ENCODE data around the gene FAM186B. TPM values are rescaled to one million over a fixed set of nuclear protein-coding genes. Genes with fewer than 3 reads are reported as not detected.
"Not testable (repeated sequence)": the region's sequence is repeated elsewhere in the genome, so short reads cannot be mapped to it uniquely, and the experiment has no call there.

Gene FAM186B
- polyA plus RNA-seq, result not detected

- not testable (repeated sequence) for H3K9me3 Mint-ChIP-seq; H3K36me3 Mint-ChIP-seq; H3K27me3 Mint-ChIP-seq (ENCODE audit: low read depth in 3 of 3); H3K4me3 Mint-ChIP-seq; H3K4me1 Mint-ChIP-seq; DNase-seq
- H3K27ac Mint-ChIP-seq, result peak within 1 kb of the TSS in 1 of 6 donors; percentile 67
Measured at GRCh38 chr12:49605539-49605938, at the start of gene FAM186B. Gene FAM186B (minus strand): TSS chr12:49605639. CDS start chr12:49605477, 162 bp downstream.

- no peaks in the 10 kb centered on the region for H3K9me3 Mint-ChIP-seq
- H3K27ac Mint-ChIP-seq, result peak overlapping the region in 1 of 6 donors; percentile 25
- peaks cover 0 to 6% of the 10 kb centered on the region in 2 donors for H3K4me1 Mint-ChIP-seq
- no peak overlapping the region for H3K4me3 Mint-ChIP-seq
- H3K36me3 Mint-ChIP-seq, result peaks cover 18 to 60% (median 23%) of the 10 kb centered on the region in 3 donors
- no peak for DNase-seq
- H3K27me3 Mint-ChIP-seq (ENCODE audit: low read depth in 3 of 3), result peaks cover 0 to 1% (median 0%) of the 10 kb centered on the region in 3 donors
Measured at GRCh38 chr12:49654715-49655114, 49.3 kb upstream of the FAM186B start.

GRCh38 chr12:49652921-49653520 is 47.6 kb upstream of the FAM186B start:
- Mint-ChIP-seq H3K4me3 (no peak overlapping the region), H3K36me3 (peaks cover 16 to 52% (median 20%) of the 10 kb centered on the region in 3 donors), H3K27ac (no peak overlapping the region), H3K9me3 (no peaks in the 10 kb centered on the region), H3K27me3 (ENCODE audit: low read depth in 3 of 3) (peaks cover 0 to 2% (median 0%) of the 10 kb centered on the region in 3 donors), H3K4me1 (peaks cover 11 to 13% of the 10 kb centered on the region in 2 donors)
- DNase-seq, result no peak

- no peak overlapping the region for H3K4me3 Mint-ChIP-seq
- peaks cover 13 to 14% of the 10 kb centered on the region in 2 donors for H3K4me1 Mint-ChIP-seq
- H3K9me3 Mint-ChIP-seq, result no peaks in the 10 kb centered on the region
- H3K27me3 Mint-ChIP-seq (ENCODE audit: low read depth in 3 of 3), result peaks cover 0 to 1% (median 0%) of the 10 kb centered on the region in 3 donors
- H3K36me3 Mint-ChIP-seq, result peaks cover 10 to 53% (median 15%) of the 10 kb centered on the region in 3 donors
- no peak overlapping the region for H3K27ac Mint-ChIP-seq
- no peak for DNase-seq
Measured at GRCh38 chr12:49651855-49652254, 46.4 kb upstream of the FAM186B start.

GRCh38 chr12:49649892-49650291 is 44.5 kb upstream of the FAM186B start:
- peaks cover 0 to 1% (median 0%) of the 10 kb centered on the region in 3 donors for H3K27me3 Mint-ChIP-seq (ENCODE audit: low read depth in 3 of 3)
- peak overlapping the region in 4 of 6 donors; percentile 2 to 61 (median 38) for H3K27ac Mint-ChIP-seq
- no peaks in the 10 kb centered on the region for H3K9me3 Mint-ChIP-seq
- DNase-seq, result no peak
- H3K4me3 Mint-ChIP-seq, result no peak overlapping the region
- H3K36me3 Mint-ChIP-seq, result peaks cover 10 to 65% (median 15%) of the 10 kb centered on the region in 3 donors
- H3K4me1 Mint-ChIP-seq, result peaks cover 22 to 23% of the 10 kb centered on the region in 2 donors

GRCh38 chr12:49649445-49649844 is 44.0 kb upstream of the FAM186B start:
- no peak for DNase-seq
- Mint-ChIP-seq H3K9me3 (no peaks in the 10 kb centered on the region), H3K4me1 (peaks cover 26 to 28% of the 10 kb centered on the region in 2 donors), H3K36me3 (peaks cover 8 to 65% (median 11%) of the 10 kb centered on the region in 3 donors), H3K4me3 (no peak overlapping the region), H3K27me3 (ENCODE audit: low read depth in 3 of 3) (peaks cover 0 to 1% (median under 1%) of the 10 kb centered on the region in 3 donors), H3K27ac (peak overlapping the region in 4 of 6 donors; percentile 14 to 64 (median 59))

- H3K9me3 Mint-ChIP-seq, result no peaks in the 10 kb centered on the region
- no peak for DNase-seq
- no peak overlapping the region for H3K4me3 Mint-ChIP-seq
- peak overlapping the region; percentile 14 to 64 (median 60) for H3K27ac Mint-ChIP-seq
- peaks cover 0 to 1% (median 1%) of the 10 kb centered on the region in 3 donors for H3K27me3 Mint-ChIP-seq (ENCODE audit: low read depth in 3 of 3)
- H3K4me1 Mint-ChIP-seq, result peaks cover 29% of the 10 kb centered on the region in 2 donors
- H3K36me3 Mint-ChIP-seq, result peaks cover 5 to 59% (median 10%) of the 10 kb centered on the region in 3 donors
Measured at GRCh38 chr12:49648712-49649003, 43.2 kb upstream of the FAM186B start.

GRCh38 chr12:49647827-49648711 is 42.6 kb upstream of the FAM186B start:
- peaks cover 29% of the 10 kb centered on the region in 2 donors for H3K4me1 Mint-ChIP-seq

GRCh38 chr12:49646871-49647654 is 41.6 kb upstream of the FAM186B start:
- H3K27ac Mint-ChIP-seq, result peak overlapping the region in 5 of 6 donors; percentile 9 to 72 (median 58)
- no peak for DNase-seq
- H3K27me3 Mint-ChIP-seq (ENCODE audit: low read depth in 3 of 3), result peaks cover 0 to 1% (median 1%) of the 10 kb centered on the region in 3 donors
- H3K4me1 Mint-ChIP-seq, result peaks cover 29% of the 10 kb centered on the region in 2 donors
- H3K9me3 Mint-ChIP-seq, result no peaks in the 10 kb centered on the region
- no peak overlapping the region for H3K4me3 Mint-ChIP-seq
- H3K36me3 Mint-ChIP-seq, result peaks cover 5 to 50% (median 5%) of the 10 kb centered on the region in 3 donors

More at GRCh38 chr12:49647827-49648711, 42.6 kb upstream of the FAM186B start:
- no peak for DNase-seq
- H3K27ac Mint-ChIP-seq, result peak overlapping the region; percentile 14 to 64 (median 60)
- no peak overlapping the region for H3K4me3 Mint-ChIP-seq
- H3K27me3 Mint-ChIP-seq (ENCODE audit: low read depth in 3 of 3), result peaks cover 0 to 1% (median 1%) of the 10 kb centered on the region in 3 donors
- H3K36me3 Mint-ChIP-seq, result peaks cover 5 to 53% (median 10%) of the 10 kb centered on the region in 3 donors
- H3K9me3 Mint-ChIP-seq, result no peaks in the 10 kb centered on the region

GRCh38 chr12:49646331-49646830 is 40.9 kb upstream of the FAM186B start:
- peaks cover 5 to 48% (median 5%) of the 10 kb centered on the region in 3 donors for H3K36me3 Mint-ChIP-seq
- H3K9me3 Mint-ChIP-seq, result no peaks in the 10 kb centered on the region
- no peak overlapping the region for H3K4me3 Mint-ChIP-seq
- H3K27me3 Mint-ChIP-seq (ENCODE audit: low read depth in 3 of 3), result peaks cover 0 to 1% (median 1%) of the 10 kb centered on the region in 3 donors
- DNase-seq, result no peak
- peak overlapping the region in 3 of 6 donors; percentile 58 to 78 (median 64) for H3K27ac Mint-ChIP-seq
- H3K4me1 Mint-ChIP-seq, result peaks cover 29% of the 10 kb centered on the region in 2 donors

- peaks cover 29 to 31% of the 10 kb centered on the region in 2 donors for H3K4me1 Mint-ChIP-seq
- no peak for DNase-seq
- H3K27ac Mint-ChIP-seq, result peak overlapping the region; percentile 53 to 90 (median 82)
- H3K36me3 Mint-ChIP-seq, result peaks cover 5 to 42% (median 5%) of the 10 kb centered on the region in 3 donors
- peaks cover 0 to 1% (median 1%) of the 10 kb centered on the region in 3 donors for H3K27me3 Mint-ChIP-seq (ENCODE audit: low read depth in 3 of 3)
- no peak overlapping the region for H3K4me3 Mint-ChIP-seq
- no peaks in the 10 kb centered on the region for H3K9me3 Mint-ChIP-seq
Measured at GRCh38 chr12:49645146-49646039, 40.0 kb upstream of the FAM186B start.

- peak overlapping the region; percentile 43 to 90 (median 78) for H3K27ac Mint-ChIP-seq
- H3K9me3 Mint-ChIP-seq, result no peaks in the 10 kb centered on the region
- H3K4me3 Mint-ChIP-seq, result peak overlapping the region in 3 of 5 donors; percentile 2 to 33 (median 28)
- H3K36me3 Mint-ChIP-seq, result peaks cover 0 to 35% (median 5%) of the 10 kb centered on the region in 3 donors
- DNase-seq, result peak; percentile 77 to 81 (median 79)
- H3K27me3 Mint-ChIP-seq (ENCODE audit: low read depth in 3 of 3), result peaks cover 0 to 1% (median 1%) of the 10 kb centered on the region in 3 donors
- H3K4me1 Mint-ChIP-seq, result peaks cover 29 to 31% of the 10 kb centered on the region in 2 donors
Measured at GRCh38 chr12:49644620-49644994, 39.2 kb upstream of the FAM186B start.

All from immature natural killer cell (primary cell).